SK-N-SH (cell line): ENCODE results near the gene AMFR.

Source experiments
- CTCF ChIP-seq: fragments of 200-600 bp; sonication (generic); IDR thresholded peaks from 2 replicates; pipeline ENCODE4 v1.6.1; 2017; ENCODE audit warnings: antibody characterized with exemption, mild to moderate bottlenecking, moderate library complexity
- EP300 ChIP-seq, 2 experiments: IDR thresholded peaks; 2 replicates each; pipeline versions ENCODE4 v1.4.0 to v1.6.1; 2012; ENCODE audit warnings: borderline replicate concordance in 1 of 2, low read depth in 1 of 2, low read length in 1 of 2
- MAX ChIP-seq: IDR thresholded peaks from 2 replicates; pipeline ENCODE4 v1.4.0; 2012; ENCODE audit warnings: low read depth
- POLR2AphosphoS5 ChIP-seq: IDR thresholded peaks from 2 replicates; pipeline ENCODE4 v1.6.1; 2012; ENCODE audit warnings: low read depth, low read length

GRCh38 chr16:56336711-56337110, 88.6 kb downstream of the AMFR start:
- no peak for TF ChIP-seq EP300 (IDR thresholded peaks at IDR 0.05; ENCODE audit: borderline replicate concordance in 1 of 2, low read depth in 1 of 2, low read length in 1 of 2)
- no peak for TF ChIP-seq POLR2AphosphoS5
- no peak for TF ChIP-seq CTCF
- no peak for TF ChIP-seq MAX
